Endothelial cell of umbilical vein (primary cell): ENCODE results near the gene LTBP2. TPM values are rescaled to one million over a fixed set of nuclear protein-coding genes. Genes with fewer than 3 reads are reported as not detected.
A peak's percentile ranks its signal among the peaks of the same experiment; 100 is the strongest.

ENCODE experiments used
- BruUV-seq: library from RNA; stranded (reverse); fragments of 400-500 nt; replicated peaks from 2 replicates; lab custom pipeline; 2021; lab: Mats Ljungman, UMichigan
- CTCF ChIA-PET: fragments of 300-600, 350-600 bp; sonication (Branson Sonifier 250); formaldehyde crosslinking; loops from one replicate; lab custom pipeline; 2021; ENCODE audit warnings: antibody characterized with exemption, inconsistent platforms; lab: Charles Lee
- POLR2A ChIA-PET: fragments of 300-600, 350-600 bp; sonication (Branson Sonifier 250); formaldehyde crosslinking; loops from one replicate; lab custom pipeline; 2021; ENCODE audit warnings: antibody characterized with exemption, inconsistent platforms; lab: Charles Lee
- DNase-seq: peaks from one replicate; pipeline ENCODE4 v3.0.0-alpha.2; 2011; ENCODE audit warnings: low read depth, low spot score
- FAIRE-seq: peaks from 2 replicates; lab custom pipeline; 2011; peaks lifted over from hg19 to GRCh38; lab: Jason Lieb, UNC
- H2AFZ ChIP-seq: 2 replicates; pipeline ENCODE4 v1.6.0; 2012; ENCODE audit warnings: low read depth, low read length, control low read depth, inconsistent platforms
- H3K27ac ChIP-seq: 2 replicates; pipeline ENCODE4 v1.5.1; 2011; ENCODE audit warnings: low read depth, mild to moderate bottlenecking, control low read depth, low read length, moderate library complexity; ENCODE audit not compliant: insufficient read depth
- H3K27me3 ChIP-seq, 2 experiments: 2 replicates each; pipeline versions ENCODE4 v1.6.0 to v1.6.1; 2011; ENCODE audit warnings: low read length in 2 of 2, mixed read lengths in 1 of 2; ENCODE audit not compliant: control insufficient read depth in 2 of 2, insufficient read depth in 2 of 2
- H3K36me3 ChIP-seq, 2 experiments: 2 replicates in 1 of 2; 3 replicates in 1 of 2; pipeline ENCODE4 v1.5.1; 2011; ENCODE audit warnings: low read length in 2 of 2, mild to moderate bottlenecking in 1 of 2, moderate library complexity in 1 of 2; ENCODE audit not compliant: control insufficient read depth in 2 of 2, insufficient read depth in 2 of 2; ENCODE audit errors: extremely low read depth in 1 of 2
- H3K4me1 ChIP-seq: 3 replicates; pipeline ENCODE4 v1.5.1; 2011; ENCODE audit warnings: mild to moderate bottlenecking, low read length; ENCODE audit not compliant: control insufficient read depth, insufficient read depth; ENCODE audit errors: extremely low read depth
- H3K4me2 ChIP-seq: 2 replicates; pipeline ENCODE4 v1.6.1; 2011; ENCODE audit warnings: low read length, control low read depth, mixed read lengths; ENCODE audit not compliant: insufficient read depth
- H3K4me3 ChIP-seq, 3 experiments: fragments of 200-600 bp in 1 of 3; sonication (generic), shearing (Covaris generic) in 1 of 3; replicated peaks in 1 of 3; 2 replicates each; pipeline ENCODE4 v1.5.1; 2011 to 2016; ENCODE audit warnings: control low read depth in 3 of 3, low read length in 3 of 3, mild to moderate bottlenecking in 2 of 3, inconsistent platforms in 1 of 3, low read depth in 1 of 3, moderate library complexity in 1 of 3; ENCODE audit not compliant: insufficient read depth in 1 of 3
- H3K79me2 ChIP-seq: 2 replicates; pipeline ENCODE4 v1.6.0; 2012; ENCODE audit warnings: low read length, inconsistent platforms; ENCODE audit not compliant: control insufficient read depth, insufficient read depth
- H3K9ac ChIP-seq: replicated peaks from 2 replicates; pipeline ENCODE3; 2011; ENCODE audit warnings: low read length, control low read depth; ENCODE audit not compliant: insufficient read depth; ENCODE audit errors: extremely low read depth
- H3K9me1 ChIP-seq: replicated peaks from 3 replicates; pipeline ENCODE4 v1.6.0; 2011; ENCODE audit warnings: mild to moderate bottlenecking, low read length; ENCODE audit not compliant: control insufficient read depth, insufficient read depth; ENCODE audit errors: extremely low read depth
- H3K9me3 ChIP-seq: replicated peaks from 2 replicates; pipeline ENCODE4 v1.5.1; 2012; ENCODE audit warnings: low read length, inconsistent platforms; ENCODE audit not compliant: control insufficient read depth, insufficient read depth
- H4K20me1 ChIP-seq: replicated peaks from 2 replicates; pipeline ENCODE3; 2011; ENCODE audit warnings: mild to moderate bottlenecking, low read length; ENCODE audit not compliant: control insufficient read depth, insufficient read depth; ENCODE audit errors: extremely low read depth
- EZH2 ChIP-seq: IDR thresholded peaks from 2 replicates; pipeline ENCODE4 v1.6.1; 2012; ENCODE audit warnings: borderline replicate concordance, low read depth, mild to moderate bottlenecking, moderate library complexity, low read length, inconsistent platforms; ENCODE audit not compliant: severe bottlenecking
- FOS ChIP-seq: IDR thresholded peaks from 2 replicates; pipeline ENCODE4 v1.6.1; 2011; ENCODE audit warnings: mild to moderate bottlenecking, low read length, moderate library complexity, borderline replicate concordance; ENCODE audit not compliant: insufficient read depth
- GATA2 ChIP-seq: IDR thresholded peaks from 2 replicates; pipeline ENCODE4 v1.7.0; 2011; ENCODE audit warnings: low read depth, mild to moderate bottlenecking, moderate library complexity, mixed read lengths, low read length; ENCODE audit not compliant: insufficient read length, insufficient read depth
- JUN ChIP-seq: IDR thresholded peaks from 2 replicates; pipeline ENCODE4 v1.6.1; 2011; ENCODE audit warnings: borderline replicate concordance, low read depth; ENCODE audit not compliant: insufficient read length, insufficient read depth
- MYC ChIP-seq: IDR thresholded peaks from one replicate; pipeline ENCODE4 v1.6.1; 2011; ENCODE audit warnings: mild to moderate bottlenecking, low read depth, low read length
- POLR2A ChIP-seq: IDR thresholded peaks from 2 replicates; pipeline ENCODE4 v1.6.1; 2012; ENCODE audit warnings: low read depth, mild to moderate bottlenecking, control low read depth, low read length
- POLR2AphosphoS5 ChIP-seq: IDR thresholded peaks from 2 replicates; pipeline ENCODE4 v1.6.1; 2012; ENCODE audit warnings: low read depth, mild to moderate bottlenecking, control low read depth, low read length, moderate library complexity; ENCODE audit not compliant: insufficient read depth
- dilution Hi-C: fragments of 300-500 bp; cut with MboI; formaldehyde crosslinking; loops from one replicate; pipeline ENCODE4 v1.15.0; 2019; ENCODE audit warnings: low sequenced_read_pairs; ENCODE audit not compliant: extremely low pct_ligation_motif_present
- intact Hi-C: fragments of 100-400 bp; cut with micrococcal nuclease; formaldehyde crosslinking; loops from one replicate; pipeline ENCODE4 v1.10.0; 2022
- polyA plus RNA-seq, 4 experiments: library from polyadenylated mRNA; depleted of rRNA in 3 of 4; stranded (reverse) in 3 of 4; unstranded in 1 of 4; fragments of >200 nt; gene quantifications; 2 replicates each; pipeline versions ENCODE4 v1.2.1 to v1.2.3, GENCODE V29; 2011 to 2012; ENCODE audit warnings: missing spikeins in 1 of 4
- total RNA-seq: library from RNA; stranded (reverse); gene quantifications from 2 replicates; pipeline ENCODE4 v1.2.3, GENCODE V29; 2021
- TF ChIP-seq, protein P1 (sequence below), 2 donors: IDR thresholded peaks; 1 replicate in 1 of 2; 2 replicates in 1 of 2; pipeline ENCODE4 v1.5.1; 2011; ENCODE audit warnings: low read length in 2 of 2, mild to moderate bottlenecking in 2 of 2, moderate library complexity in 2 of 2, control low read depth in 1 of 2, inconsistent platforms in 1 of 2, low read depth in 1 of 2; ENCODE audit not compliant: insufficient read depth in 1 of 2; ENCODE audit errors: extremely low read depth in 1 of 2
- TF ChIP-seq, protein P2 (sequence below): IDR thresholded peaks from 2 replicates; pipeline ENCODE4 v1.6.1; 2011; ENCODE audit not compliant: insufficient read depth, insufficient read length

Gene LTBP2
- total and polyA plus RNA-seq, 2 donors (not counting 3 experiments of a cell fraction or from before 2014, with no cell fraction given), result 209 to 268 TPM

DNA sequence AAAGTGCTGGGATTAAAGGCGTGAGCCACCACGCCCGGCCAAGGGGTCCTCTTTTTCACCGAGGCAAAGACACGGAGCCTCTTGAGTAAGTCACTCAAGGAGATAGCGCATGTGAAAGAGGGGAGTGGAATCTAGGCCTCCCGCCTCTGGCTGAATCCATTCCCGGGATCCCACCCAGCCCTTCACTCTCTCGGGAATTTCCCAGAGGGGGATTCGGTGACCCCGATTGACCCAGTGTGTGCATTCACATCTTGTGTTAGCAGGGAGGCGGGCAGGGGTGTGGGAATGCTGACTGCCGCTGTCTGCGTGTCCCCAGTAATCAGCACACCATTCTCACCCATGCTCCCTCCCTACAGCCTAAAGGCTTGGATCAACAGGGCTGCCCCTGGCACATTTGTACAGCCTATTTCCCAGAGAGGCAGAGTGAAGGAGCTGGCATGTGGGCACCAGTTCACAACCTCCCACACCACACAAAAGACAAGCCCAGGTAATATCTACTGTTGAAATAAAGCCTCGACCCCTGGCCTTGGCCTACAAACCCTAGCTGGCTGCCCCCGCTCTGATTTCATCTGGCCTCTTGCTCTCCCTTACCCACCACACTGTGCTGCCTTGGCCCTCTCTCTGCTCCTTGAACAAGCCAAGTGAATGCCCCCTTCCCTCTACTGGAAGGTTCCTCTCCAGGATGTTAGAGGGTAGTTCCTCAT, 1.3 kb upstream of the LTBP2 start:
- Histone ChIP-seq H3K9me1 (no peaks in the 10 kb centered on the region), H4K20me1 (no peaks in the 10 kb centered on the region), H3K79me2 (peaks cover 68% of the 10 kb centered on the region), H3K36me3 (no peaks in the 10 kb centered on the region), H2AFZ (no peak overlapping the region), H3K4me3 (no peak overlapping the region), H3K9ac (no peak overlapping the region), H3K4me2 (no peak overlapping the region), H3K9me3 (no peaks in the 10 kb centered on the region), H3K27me3 (no peaks in the 10 kb centered on the region), H3K27ac (peak overlapping the region; percentile 6), H3K4me1 (peaks cover 70% of the 10 kb centered on the region)
- TF ChIP-seq POLR2A (no peak), JUN (no peak), GATA2 (no peak), MYC (no peak), EZH2 (no peak), FOS (no peak), POLR2AphosphoS5 (no peak)
- TF ChIP-seq, protein P1, sequence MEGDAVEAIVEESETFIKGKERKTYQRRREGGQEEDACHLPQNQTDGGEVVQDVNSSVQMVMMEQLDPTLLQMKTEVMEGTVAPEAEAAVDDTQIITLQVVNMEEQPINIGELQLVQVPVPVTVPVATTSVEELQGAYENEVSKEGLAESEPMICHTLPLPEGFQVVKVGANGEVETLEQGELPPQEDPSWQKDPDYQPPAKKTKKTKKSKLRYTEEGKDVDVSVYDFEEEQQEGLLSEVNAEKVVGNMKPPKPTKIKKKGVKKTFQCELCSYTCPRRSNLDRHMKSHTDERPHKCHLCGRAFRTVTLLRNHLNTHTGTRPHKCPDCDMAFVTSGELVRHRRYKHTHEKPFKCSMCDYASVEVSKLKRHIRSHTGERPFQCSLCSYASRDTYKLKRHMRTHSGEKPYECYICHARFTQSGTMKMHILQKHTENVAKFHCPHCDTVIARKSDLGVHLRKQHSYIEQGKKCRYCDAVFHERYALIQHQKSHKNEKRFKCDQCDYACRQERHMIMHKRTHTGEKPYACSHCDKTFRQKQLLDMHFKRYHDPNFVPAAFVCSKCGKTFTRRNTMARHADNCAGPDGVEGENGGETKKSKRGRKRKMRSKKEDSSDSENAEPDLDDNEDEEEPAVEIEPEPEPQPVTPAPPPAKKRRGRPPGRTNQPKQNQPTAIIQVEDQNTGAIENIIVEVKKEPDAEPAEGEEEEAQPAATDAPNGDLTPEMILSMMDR (IDR thresholded peaks at IDR 0.05; ENCODE audit: extremely low read depth in 1 of 2, insufficient read depth in 1 of 2, low read depth in 1 of 2, low read length in 2 of 2), result no peak
- TF ChIP-seq, protein P2, sequence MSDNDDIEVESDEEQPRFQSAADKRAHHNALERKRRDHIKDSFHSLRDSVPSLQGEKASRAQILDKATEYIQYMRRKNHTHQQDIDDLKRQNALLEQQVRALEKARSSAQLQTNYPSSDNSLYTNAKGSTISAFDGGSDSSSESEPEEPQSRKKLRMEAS, result no peak
- no peak for DNase-seq
- CTCF ChIA-PET, result interaction anchor here (0.6 to 6.2 kb wide), 23 partner anchors 8 to 189 kb away, joined by 3 to 202 read pairs (median 4); partner anchors contain the start of genes AREL1, FCF1 and YLPM1
- intact Hi-C loops, result no loop called here
- dilution Hi-C loops, result no loop called here
- BruUV-seq, result no TSS peak
- POLR2A ChIA-PET, result no interaction called here
- FAIRE-seq, result no peak
